Stimulated activated CD8-positive, alpha-beta memory T cell treated with anti-CD3 and anti-CD28 coated beads, Interleukin-7, amount 100 ng/mL, for 24 hours (primary cell): ENCODE results near the gene BHLHE40.

ENCODE experiments used
- DNase-seq: peaks from one replicate; pipeline ENCODE4 v3.0.0-alpha.2; 2020; ENCODE audit warnings: low read depth

Gene BHLHE40

DNA sequence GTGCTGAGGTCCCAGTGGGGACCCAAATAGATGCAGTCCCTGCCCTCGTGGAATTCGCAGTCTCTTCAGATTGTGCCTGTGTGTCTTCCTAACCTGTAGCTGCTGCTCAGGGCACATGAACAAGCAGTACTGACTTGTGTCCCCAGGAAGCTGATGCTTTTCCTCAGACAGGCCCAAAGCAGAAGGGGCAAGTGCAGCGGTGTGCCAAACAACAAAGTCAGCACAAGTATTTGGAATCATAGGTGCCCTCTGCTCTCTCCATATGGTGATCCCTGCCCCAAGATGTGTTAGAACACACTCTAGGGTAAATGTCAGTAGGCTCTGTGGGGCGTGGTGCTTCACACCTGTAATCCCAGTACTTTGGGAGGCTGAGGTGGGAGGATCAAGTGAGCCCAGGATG, 21.9 kb downstream of the BHLHE40 start:
- DNase-seq: no peak

DNA sequence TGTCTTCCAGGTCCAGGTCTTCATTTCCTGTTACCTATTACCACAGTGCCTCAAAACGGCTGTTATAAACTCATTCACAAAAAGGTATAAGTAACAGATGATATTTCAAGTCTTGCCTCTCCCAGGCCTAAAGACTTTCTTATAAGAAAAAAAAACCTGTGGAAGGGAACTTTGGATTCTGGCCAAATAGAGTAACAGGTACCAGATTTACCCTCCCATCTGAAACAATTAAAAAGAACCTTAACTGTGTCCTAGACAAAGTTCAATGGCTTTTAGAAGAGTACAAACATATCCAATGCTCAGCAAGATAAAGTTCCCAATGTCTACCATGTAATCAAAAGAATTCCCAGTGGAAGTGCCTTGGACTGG, 22.6 kb downstream of the BHLHE40 start:
- no peak for DNase-seq

DNA sequence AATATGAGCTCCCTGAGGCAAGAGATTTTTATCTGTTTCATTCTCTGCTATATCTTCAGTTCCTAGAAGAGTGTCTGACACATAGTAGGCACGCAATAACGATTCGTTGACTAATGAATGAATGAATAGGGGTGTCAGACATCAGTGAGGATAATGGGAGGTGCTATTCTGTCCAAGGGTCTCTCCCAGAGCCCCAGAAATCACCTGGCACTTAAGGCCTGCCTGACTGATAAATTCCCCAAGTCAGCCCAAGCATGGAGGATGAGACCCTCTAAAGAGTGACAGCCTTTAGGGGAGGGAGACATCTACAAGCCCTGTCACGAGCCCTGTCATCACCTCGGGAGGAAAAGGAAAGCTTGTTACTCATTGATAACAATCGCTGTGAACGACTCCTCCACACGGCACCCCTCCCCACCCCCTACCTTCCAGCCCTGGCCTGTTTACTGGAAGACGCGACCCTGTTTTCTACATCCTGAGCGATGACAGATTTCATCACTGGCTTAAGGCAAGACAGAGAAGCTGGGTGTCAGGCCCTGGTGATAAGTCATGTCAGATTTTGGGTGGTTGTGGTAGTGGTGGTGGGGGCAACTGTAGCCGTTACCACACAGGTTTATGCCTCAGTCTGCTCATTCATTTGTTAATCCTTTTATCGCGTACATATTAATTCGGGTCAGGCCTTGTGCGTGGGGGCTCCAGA, 23.1 kb downstream of the BHLHE40 start:
- peak; percentile 50 for DNase-seq

DNA sequence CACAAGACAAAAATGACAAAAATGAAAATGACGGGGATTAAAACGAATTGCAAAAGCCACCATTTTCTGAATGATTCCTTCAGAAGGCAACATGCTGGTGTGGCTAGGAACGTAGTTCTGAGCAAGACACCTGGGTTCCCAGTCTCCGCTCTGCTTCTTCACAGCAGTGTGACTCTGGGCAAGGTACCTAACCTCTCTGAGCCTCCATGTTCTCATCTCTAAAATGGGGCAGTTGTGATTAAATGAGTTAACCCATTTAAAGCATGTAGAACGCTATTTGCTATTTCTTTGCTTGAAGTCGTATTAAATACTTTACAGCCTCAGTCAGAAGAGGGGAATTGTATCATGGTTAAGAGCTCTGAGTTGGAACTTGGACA, 23.6 kb downstream of the BHLHE40 start:
- no peak for DNase-seq

DNA sequence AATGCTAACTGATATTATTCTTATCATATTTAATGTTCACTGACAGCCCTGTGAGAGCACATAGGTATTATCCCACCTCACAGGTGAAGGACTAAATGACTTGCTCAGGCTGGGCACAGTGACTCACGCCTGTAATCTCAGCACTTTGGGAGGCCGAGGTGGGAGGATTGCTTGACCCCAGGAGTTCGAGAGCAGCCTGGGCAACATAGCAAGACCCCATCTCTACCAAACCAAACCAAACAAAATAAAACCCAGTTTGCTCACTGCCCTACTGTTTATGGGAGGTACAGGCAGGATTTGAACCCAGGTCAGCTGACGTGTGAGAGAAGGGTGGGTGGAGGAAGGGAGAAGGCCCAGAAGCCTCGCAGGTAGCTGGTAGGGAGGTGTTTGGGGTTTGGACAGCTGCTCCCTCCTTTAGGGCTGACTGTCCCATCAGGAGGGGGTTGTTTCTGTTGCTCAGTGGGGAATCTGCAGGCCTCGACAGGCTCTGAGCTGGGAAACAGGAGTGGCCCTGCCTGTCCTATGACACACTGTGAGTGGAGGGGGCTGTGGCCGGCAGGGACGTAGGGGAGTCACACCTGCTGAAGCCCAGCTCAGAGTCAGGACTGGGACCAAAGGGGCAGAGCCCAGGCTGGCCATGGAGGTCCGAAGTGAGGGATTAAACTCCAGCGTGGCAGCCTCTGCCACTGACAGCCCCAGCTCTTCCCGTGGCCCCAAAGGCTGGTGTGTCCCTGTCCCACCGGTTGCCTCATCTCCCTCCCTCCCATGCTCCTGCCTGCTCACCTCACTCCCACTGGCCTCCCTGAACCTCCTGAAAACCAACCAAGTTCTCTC, 25.3 kb downstream of the BHLHE40 start:
- no peak for DNase-seq

DNA sequence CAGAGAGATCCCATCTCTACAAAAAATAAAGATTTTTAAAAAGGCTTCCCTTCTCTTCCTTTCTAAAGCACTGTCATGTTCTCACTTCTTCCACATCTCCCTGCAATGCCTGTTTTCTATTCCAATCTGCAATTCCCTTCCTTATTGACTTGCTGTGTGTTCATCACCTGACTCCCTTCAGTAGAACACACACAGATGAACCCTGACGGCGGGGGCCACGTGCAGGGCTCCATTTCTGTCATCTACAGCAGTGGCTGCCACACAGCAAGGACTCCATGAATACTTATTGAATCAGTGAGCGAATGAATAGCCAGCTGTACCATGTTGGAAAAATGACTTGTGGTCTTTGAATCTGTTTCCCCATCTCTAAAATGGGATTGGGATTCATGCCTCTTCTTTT, 26.1 kb downstream of the BHLHE40 start:
- no peak for DNase-seq

DNA sequence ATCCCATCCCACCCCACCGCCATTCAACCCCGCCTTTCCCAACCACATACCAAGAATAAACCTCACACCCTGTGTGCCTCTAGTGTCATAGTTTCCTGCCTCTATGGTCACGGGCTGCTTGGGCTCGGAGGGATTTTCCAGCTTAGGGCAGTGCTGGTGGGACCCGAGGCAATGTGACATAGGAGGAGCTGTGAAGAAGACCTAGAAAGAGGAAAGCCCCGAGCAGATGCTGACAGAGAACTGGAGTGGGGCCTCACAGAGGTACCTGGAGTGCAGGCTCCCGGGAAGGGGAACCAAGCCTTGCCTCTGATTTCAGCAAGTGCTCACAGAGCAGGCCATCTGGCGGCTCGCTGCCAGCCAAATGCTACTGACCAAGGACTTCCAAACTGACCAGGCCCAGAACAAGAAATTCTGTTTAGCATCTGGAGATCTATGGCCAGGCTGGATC, 27.5 kb downstream of the BHLHE40 start:
- DNase-seq: no peak

DNA sequence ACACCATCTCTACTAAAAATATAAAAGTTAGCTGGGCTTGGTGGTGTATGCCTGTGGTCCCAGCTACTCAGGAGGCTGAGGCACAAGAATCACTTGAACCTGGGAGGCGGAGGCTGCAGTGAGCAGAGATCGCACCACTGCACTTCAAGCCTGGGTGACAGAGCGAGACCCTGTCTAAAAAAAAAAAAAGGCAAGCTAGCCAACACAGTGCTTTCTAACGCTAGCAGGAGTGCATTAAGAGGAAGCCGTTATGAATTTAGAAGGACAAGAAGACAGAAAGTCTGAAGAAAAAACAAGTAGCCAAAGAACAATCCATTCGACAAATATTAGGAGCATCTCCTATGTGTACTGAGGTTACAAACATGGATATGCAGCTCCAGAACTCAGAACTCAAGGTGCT, 28.6 kb downstream of the BHLHE40 start:
- DNase-seq: no peak

DNA sequence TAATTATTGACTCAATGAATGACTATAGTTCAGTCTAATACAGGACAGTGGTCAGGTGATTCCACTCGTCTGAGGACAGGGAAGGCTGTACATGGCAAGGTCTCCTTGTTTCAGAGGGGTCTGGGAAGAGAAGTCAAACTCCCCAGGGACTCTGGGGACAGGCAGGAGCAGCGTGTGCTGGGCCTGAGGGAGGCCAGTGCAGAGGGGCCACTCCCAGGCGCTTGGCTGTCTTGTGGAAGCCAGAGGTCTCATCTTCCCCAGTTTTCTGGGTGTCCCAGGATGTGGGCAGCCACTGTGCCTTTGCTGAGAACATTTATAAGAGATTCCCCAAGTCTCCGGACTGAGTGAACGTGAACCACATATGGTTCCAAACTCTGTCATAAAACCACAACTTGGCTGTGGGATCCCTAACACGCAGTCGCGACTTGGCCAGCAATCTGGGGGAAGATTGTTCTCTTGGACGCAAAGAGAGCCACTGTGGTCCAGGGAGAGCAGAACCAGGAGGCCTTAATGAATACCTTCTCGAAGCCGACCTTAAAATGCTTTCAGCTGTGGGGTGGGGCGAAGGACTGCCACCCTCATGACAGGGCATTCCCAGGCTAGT, 30.4 kb downstream of the BHLHE40 start:
- no peak for DNase-seq

DNA sequence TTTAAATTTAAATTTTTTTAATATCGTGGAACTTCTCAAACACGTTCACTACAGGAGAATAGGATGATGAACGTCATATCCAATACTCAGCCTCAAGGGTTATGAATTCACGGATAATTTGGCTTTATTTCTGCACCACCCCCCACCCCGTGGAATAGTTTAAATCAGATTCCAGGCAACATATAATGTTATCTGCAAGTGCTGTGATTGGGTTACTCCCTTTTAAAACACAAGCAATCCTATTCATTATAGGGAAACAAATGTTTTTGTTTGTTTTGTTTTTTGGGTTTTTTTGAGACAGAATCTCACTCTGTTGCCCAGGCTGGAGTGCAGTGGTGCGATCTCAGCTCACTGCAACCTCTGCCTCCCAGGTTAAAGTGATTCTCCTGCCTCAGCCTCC, 30.9 kb downstream of the BHLHE40 start:
- DNase-seq: no peak

DNA sequence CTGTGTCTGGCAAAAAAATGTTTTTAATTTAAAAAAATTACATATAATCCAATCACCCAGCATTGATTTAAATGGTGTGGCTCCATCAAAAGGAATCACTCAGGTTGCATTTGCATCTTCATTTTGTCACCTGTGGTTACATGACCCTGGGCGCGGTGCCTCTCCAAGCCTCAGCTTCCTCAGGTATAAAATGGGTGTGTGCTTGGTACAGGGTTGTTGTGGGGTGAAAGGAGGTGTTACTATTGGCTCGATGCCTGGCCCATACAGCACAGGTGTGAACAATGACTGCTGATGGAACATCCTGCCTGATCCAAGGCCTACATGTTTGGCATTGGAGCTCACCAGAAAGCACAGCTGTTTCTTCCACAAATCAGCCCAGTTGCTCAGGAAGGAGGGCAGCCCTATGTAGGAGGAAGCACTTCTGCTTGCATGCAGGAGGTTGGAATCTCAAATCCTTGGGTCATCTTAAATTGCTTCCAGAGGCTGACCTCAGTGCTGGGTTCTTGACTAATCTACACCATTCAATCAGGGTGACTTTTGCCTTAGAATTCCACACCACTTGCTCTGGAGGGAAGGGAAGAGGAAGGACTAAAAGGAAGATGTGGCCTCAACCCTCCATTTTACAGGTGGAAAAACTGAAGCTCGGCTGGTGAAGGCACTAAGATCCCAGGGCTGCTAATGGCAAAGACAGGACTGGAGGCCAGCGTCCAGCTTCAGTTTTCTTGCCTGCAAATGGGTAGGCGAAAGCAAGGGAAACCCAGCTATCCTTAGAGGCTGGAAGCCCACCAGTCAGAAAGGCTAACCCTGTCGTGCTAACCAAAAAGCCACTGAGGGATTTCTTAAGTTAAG, 31.7 kb downstream of the BHLHE40 start:
- no peak for DNase-seq

DNA sequence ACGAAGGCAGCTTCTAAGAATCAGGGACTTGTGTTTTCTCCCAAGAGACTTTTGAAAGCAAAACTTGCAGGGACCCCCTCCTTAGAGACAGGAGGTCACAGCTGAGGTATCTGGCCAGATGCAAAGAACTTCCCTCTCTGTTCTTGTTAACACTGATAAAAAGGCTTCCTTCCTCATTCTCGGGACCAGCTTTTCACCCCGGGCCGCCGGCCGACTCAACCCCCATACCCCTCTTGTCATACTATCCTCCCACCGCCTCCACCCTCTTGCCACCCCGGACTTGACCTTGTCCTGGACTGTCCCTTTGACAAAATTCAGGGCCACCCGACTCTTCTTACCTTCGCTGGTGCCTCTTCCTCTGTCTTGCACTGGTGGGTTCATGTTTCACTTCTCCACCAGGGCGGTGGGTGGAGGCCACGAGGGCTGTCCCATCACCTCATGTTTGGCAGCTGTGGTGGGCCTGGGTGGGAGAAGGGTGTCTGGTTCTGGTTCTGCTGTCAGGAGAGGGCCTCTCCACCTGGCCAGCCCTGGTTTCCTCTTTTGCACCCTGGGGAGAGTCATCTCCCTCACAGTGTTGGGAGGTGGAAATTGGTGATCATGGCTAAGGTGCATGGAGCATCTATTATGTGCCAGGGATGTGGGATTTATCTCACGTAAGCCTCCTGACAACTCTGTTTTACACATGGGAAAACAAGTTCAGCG, 32.5 kb downstream of the BHLHE40 start:
- no peak for DNase-seq

DNA sequence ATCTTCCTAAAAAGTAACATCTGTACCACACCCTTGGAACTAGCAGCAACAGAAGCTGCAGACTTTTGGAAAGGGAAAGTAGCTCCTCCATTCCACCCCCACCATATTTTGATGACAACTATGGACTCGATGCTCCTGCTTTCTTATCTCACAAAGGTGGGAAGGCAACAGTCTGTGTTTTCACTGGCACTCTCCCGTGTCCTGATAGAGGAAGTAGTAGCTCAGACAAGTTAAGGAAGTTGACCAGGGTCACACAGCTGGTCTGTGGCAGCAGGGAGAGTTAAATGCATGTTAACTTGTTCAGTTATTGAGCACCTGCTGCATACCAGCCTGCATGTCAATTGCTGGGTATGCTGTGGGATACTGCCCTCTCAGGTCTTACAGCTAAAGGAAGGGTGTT, 33.1 kb downstream of the BHLHE40 start:
- DNase-seq: no peak

DNA sequence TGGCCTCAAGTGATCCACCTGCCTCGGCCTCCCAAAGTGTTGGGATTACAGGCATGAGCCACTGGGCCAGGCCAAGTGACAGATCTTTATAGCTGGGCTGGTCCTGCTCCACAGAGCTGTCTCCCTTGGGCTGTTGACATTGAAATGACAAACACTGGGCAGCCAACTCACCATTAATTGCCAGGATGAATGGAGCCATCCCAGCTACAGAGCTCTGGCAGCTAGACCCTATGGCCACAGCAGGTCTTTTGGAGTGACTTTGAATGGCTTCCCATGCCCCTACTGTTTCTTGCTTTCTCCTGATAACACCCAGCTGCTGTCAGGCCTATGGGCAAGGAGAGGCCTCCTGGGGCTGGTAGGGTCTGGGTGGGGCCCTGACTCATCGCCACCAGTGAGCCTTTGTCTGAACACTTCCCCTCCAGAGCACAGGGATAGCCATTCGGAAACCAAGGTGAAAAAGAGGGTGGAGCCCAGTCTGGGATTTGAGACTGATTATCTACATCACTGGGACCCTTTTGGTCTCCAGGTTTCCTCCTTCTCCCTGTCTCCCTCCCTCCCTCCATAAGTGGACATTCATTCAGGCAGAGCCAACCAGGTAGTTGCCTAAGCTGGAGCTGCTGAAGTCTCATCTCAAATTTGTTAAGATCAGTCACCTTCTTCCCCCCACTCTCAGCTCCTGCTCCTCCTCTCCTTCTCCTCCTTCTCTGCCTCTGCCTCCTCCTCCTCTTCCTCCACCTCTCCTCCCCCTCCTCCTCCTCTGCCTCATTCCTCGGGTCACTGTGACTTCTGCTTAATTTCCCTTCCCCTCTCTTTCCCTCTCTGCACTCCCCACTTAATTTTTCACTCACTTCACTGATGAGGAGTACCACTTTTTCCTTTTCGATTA, 34.0 kb downstream of the BHLHE40 start:
- no peak for DNase-seq

DNA sequence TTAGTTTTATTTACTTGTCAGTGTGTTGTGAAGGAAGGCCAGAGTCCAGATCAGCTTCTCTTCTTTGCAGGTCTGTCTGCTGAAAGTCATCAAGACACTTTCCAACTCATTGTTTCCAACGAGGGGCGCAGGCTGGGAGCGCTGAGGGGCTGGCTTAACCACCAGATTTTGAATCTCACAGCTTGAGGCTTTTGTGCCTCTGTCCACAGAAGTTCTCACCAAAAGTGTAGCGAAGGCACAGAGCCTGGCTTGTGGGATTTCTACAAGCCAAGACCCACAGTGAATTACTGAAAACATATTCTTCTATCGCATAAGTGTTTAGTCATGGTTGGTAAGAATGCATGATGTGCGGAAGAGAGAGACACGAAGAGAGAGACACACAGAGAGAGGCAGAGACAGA, 35.2 kb downstream of the BHLHE40 start:
- DNase-seq: no peak

DNA sequence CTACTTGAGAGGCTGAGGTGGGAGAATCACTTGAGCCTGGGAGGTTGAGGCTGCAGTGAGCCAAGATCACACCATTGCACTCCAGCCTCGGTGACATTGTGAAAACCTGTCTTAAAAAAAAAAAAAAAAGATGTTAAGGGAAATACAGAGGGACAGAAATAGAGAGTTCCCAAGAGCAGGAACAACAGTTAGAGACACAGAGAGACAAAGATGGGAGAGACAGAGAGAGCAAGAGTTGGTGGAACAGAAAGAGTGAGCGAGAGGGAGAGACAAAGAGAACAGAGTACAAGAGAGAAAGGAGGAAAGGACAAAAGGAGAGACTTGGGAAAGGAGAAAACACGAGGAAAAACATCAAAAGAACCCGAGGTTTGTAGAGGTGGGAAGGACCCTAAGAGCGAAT, 35.8 kb downstream of the BHLHE40 start:
- no peak for DNase-seq

DNA sequence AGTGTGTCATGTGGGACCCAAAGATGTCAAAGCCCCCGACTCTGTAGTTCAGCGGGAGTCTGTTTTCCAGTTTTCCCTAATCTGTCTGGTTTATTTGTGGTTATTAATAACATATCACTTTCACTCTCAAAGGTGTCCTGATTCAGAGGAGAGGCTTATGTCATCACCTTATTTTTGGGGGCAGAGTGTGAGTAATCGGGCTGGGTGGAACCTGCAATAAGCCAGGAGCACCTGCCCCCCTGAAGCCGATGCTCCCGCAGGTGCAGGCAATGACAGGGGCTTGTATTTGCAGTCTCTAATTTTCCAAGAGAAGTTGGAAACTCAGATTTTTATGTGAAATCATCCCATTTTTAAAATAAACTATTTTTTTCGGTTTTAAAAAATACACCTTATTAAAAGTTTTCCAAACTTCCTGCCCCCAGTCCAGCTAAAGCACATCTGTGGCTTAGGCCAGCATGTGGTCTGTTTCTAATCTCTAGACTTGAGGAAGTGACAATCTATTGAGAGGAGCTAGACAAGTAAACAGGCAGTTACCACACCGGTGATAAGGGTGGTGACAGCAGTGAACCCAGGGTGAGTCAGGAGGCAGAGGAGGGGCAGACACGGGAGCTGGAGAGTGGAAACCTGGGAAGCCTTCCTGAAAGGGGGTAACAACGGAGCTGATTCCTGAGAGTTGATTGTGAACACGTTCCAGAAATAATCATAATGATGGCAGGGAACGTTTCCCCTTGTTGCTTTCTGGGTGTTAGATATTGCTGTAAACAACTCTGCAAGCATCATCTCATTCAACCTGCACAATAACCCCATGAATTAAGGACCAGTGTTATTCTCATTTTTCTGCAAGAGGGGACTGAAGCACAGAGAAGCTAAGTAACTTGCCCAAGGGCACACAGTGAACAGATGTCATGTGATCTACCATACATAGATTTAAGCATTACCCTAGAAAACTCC, 37.2 kb downstream of the BHLHE40 start:
- DNase-seq: no peak

DNA sequence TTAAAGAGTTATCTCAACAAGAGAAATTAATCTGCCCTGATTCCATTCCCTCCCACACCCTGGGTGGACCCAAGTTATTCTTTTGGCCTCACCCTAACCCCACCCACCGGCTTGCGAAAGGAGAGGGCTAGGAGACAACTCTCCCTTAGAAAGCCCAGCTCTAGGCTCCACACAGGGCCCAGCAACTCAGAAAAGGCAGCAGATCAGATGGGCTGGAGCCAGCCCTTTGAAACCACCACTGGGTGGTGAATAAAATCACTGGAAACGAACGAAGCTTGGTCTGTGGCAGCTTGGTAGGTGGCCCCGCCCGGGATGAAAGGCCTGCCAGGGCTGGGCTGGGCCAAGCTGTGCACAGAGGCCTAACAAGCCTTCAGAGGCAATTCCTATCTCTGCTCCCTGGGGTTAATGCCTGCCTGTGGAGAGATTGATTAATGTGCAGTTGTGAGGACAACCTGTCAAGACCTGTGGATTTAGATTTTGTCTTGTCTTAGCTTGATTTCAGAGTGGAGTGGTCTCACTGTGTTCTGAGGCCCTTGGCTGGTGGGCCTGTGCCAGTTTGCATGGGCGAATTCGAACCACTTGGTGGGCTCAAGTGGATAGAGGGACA, 38.8 kb downstream of the BHLHE40 start:
- no peak for DNase-seq
